ENCODE results near the gene ELSPBP1.
A peak's percentile ranks its signal among the peaks of the same experiment; 100 is the strongest.

The ELSPBP1 gene

DNA sequence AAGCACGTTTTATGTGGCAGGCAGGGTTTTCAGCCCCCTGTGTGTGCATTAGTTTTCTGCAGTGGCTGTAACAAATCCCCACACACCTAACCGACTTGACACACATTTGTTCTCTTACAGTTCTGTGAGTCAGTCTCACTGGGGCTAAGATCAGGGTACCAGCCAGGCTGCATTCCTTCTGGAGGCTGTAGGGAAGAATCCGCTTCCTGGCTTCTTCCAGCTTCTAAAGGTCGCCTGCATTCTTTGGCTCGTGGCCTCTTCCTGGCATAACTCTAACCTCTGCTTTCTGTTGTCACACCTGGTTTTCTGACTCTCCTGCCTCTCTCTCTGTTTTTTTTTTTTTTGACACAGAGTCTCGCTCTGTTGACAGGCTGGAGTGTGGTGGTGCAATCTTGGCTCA is 6.4 kb downstream of the ELSPBP1 start:
- Histone ChIP-seq H4K20me1 (ENCODE audit: insufficient read depth, low read length) (no peaks in the 10 kb centered on the region), H3K79me2 (ENCODE audit: low read length) (no peaks in the 10 kb centered on the region), H3K27me3 (ENCODE audit: low read depth, low read length) (peaks cover 10% of the 10 kb centered on the region), H3K9me3 (ENCODE audit: insufficient read depth, low read length) (no peaks in the 10 kb centered on the region), H3K4me3 (ENCODE audit: low read length) (no peak overlapping the region), H2AFZ (ENCODE audit: low read depth, low read length) (no peak overlapping the region), H3K4me1 (ENCODE audit: low read length) (no peaks in the 10 kb centered on the region), H3K36me3 (replicated peaks; ENCODE audit: low read depth, low read length) (no peaks in the 10 kb centered on the region), H3K27ac (ENCODE audit: low read length) (no peak overlapping the region), H3K9ac (ENCODE audit: low read length) (no peak overlapping the region), H3K4me2 (ENCODE audit: low read length) (no peak overlapping the region)
- no peak for TF ChIP-seq EZH2phosphoT487 (IDR thresholded peaks at IDR 0.05; ENCODE audit: low read depth)
- TF ChIP-seq, protein P1, sequence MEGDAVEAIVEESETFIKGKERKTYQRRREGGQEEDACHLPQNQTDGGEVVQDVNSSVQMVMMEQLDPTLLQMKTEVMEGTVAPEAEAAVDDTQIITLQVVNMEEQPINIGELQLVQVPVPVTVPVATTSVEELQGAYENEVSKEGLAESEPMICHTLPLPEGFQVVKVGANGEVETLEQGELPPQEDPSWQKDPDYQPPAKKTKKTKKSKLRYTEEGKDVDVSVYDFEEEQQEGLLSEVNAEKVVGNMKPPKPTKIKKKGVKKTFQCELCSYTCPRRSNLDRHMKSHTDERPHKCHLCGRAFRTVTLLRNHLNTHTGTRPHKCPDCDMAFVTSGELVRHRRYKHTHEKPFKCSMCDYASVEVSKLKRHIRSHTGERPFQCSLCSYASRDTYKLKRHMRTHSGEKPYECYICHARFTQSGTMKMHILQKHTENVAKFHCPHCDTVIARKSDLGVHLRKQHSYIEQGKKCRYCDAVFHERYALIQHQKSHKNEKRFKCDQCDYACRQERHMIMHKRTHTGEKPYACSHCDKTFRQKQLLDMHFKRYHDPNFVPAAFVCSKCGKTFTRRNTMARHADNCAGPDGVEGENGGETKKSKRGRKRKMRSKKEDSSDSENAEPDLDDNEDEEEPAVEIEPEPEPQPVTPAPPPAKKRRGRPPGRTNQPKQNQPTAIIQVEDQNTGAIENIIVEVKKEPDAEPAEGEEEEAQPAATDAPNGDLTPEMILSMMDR (IDR thresholded peaks at IDR 0.05; ENCODE audit: low read depth, low read length) = no peak

DNA sequence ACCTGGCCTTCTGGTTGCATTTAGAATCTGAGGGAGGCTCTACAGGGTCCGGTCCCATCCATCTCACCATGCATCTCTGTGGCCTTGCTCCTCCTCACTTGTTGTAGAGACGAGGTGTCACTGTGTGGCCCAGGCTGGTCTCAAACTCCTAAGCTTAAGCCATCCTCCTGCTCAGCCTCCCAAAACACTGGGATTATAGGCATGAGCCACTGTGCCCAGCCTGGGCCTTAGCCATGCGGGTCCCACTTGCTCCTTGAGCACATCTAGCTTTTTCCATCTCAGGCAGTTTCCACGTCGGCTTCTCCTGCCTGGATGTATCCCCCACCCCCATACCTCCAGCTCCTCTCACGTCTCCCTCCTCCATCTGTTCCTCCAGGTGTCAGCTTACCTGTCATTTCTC is 9.8 kb downstream of the ELSPBP1 start:
- Histone ChIP-seq H3K36me3 (replicated peaks; ENCODE audit: low read depth, low read length) (no peaks in the 10 kb centered on the region), H4K20me1 (ENCODE audit: insufficient read depth, low read length) (no peaks in the 10 kb centered on the region), H3K4me3 (ENCODE audit: low read length) (no peak overlapping the region), H3K4me1 (ENCODE audit: low read length) (no peaks in the 10 kb centered on the region), H3K79me2 (ENCODE audit: low read length) (no peaks in the 10 kb centered on the region), H3K27me3 (ENCODE audit: low read depth, low read length) (0 out of 2 replicates have a peak, but pooled peaks cover 4% of the 10 kb centered on the region), H3K4me2 (ENCODE audit: low read length) (no peak overlapping the region), H2AFZ (ENCODE audit: low read depth, low read length) (no peak overlapping the region), H3K9ac (ENCODE audit: low read length) (no peak overlapping the region), H3K27ac (ENCODE audit: low read length) (no peak overlapping the region), H3K9me3 (ENCODE audit: insufficient read depth, low read length) (no peaks in the 10 kb centered on the region)
- TF ChIP-seq EZH2phosphoT487 (IDR thresholded peaks at IDR 0.05; ENCODE audit: low read depth) = no peak
- TF ChIP-seq, protein P1 (IDR thresholded peaks at IDR 0.05; ENCODE audit: low read depth, low read length) = no peak

DNA sequence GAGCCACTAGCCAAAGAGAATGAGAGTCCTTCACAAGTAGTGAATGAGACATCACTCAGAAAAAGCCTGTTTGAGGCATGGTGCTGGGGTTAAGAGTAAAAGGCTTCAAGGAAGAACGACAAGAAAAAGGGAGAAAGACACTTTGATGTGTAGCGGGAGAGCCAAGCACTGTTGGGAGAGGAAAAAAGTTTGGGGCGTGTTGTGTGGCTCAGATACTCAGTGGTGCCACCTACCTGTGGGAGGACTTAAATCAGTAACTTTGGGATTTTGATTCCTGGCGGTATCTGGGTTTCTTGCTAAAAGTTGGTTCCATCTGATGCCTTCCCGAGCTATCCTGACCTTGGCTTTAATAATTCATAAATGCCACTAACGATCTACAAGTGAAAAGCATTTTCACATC is 12.3 kb downstream of the ELSPBP1 start:
- peak overlapping the region; percentile 69; the same call in 1 of the 2 replicates for H2AFZ ChIP-seq (ENCODE audit: low read depth, low read length)
- H4K20me1 ChIP-seq (ENCODE audit: insufficient read depth, low read length) = no peaks in the 10 kb centered on the region
- no peaks in the 10 kb centered on the region for H3K36me3 ChIP-seq (replicated peaks; ENCODE audit: low read depth, low read length)
- H3K79me2 ChIP-seq (ENCODE audit: low read length) = no peaks in the 10 kb centered on the region
- H3K9ac ChIP-seq (ENCODE audit: low read length) = no peak overlapping the region
- no peak overlapping the region for H3K4me2 ChIP-seq (ENCODE audit: low read length)
- H3K4me1 ChIP-seq (ENCODE audit: low read length) = no peaks in the 10 kb centered on the region
- H3K4me3 ChIP-seq (ENCODE audit: low read length) = no peak overlapping the region
- H3K27me3 ChIP-seq (ENCODE audit: low read depth, low read length) = peaks cover 12% of the 10 kb centered on the region; the same call in 1 of the 2 replicates
- H3K27ac ChIP-seq (ENCODE audit: low read length) = no peak overlapping the region
- TF ChIP-seq EZH2phosphoT487 (IDR thresholded peaks at IDR 0.05; ENCODE audit: low read depth) = no peak
- TF ChIP-seq, protein P1 (IDR thresholded peaks at IDR 0.05; ENCODE audit: low read depth, low read length) = peak; percentile 47
- H3K9me3 ChIP-seq (ENCODE audit: insufficient read depth, low read length) = no peaks in the 10 kb centered on the region

DNA sequence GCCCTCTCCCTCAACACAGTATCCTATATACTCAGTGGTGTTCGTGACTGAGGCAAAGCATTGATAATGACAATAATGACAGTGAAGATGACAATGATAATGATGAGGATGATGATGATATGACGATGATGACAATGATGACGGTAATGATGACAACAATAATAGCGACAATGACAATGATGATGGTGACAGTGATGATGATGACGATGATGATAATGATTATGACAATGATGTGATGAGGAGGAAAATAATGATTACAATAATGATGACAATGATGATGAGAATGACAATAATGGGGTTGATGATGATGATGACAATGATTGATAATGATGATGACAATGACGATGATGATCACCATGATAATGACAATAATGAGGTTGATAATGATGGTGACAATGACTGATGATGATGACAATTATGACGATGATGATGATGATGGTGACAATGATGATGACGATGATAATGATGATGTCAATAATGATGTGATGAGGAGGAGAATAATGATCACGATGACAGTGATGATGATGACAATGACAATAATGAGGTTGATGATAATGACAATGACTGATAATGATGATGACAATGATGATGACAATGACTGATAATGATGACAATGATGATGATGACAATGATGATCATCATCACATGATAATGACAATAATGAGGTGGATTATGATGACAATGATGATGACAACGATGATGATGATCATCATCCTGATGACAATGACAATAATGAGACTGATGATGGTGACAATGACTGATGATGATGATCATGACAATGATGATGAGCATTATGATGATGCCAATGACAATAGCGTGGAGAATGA is 16.7 kb downstream of the ELSPBP1 start:
- Histone ChIP-seq H3K9me3 (ENCODE audit: insufficient read depth, low read length) (no peaks in the 10 kb centered on the region), H3K9ac (ENCODE audit: low read length) (no peak overlapping the region), H3K27me3 (ENCODE audit: low read depth, low read length) (peaks cover 19% of the 10 kb centered on the region), H3K79me2 (ENCODE audit: low read length) (no peaks in the 10 kb centered on the region), H4K20me1 (ENCODE audit: insufficient read depth, low read length) (no peaks in the 10 kb centered on the region), H3K27ac (ENCODE audit: low read length) (no peak overlapping the region), H3K4me3 (ENCODE audit: low read length) (no peak overlapping the region), H3K4me1 (ENCODE audit: low read length) (no peaks in the 10 kb centered on the region), H2AFZ (ENCODE audit: low read depth, low read length) (no peak overlapping the region), H3K4me2 (ENCODE audit: low read length) (no peak overlapping the region), H3K36me3 (replicated peaks; ENCODE audit: low read depth, low read length) (no peaks in the 10 kb centered on the region)
- TF ChIP-seq, protein P1 (IDR thresholded peaks at IDR 0.05; ENCODE audit: low read depth, low read length) = no peak
- TF ChIP-seq EZH2phosphoT487 (IDR thresholded peaks at IDR 0.05; ENCODE audit: low read depth) = no peak

All from OCI-LY3 (cell line).